ENCODE results near the gene AGRP.

DNA sequence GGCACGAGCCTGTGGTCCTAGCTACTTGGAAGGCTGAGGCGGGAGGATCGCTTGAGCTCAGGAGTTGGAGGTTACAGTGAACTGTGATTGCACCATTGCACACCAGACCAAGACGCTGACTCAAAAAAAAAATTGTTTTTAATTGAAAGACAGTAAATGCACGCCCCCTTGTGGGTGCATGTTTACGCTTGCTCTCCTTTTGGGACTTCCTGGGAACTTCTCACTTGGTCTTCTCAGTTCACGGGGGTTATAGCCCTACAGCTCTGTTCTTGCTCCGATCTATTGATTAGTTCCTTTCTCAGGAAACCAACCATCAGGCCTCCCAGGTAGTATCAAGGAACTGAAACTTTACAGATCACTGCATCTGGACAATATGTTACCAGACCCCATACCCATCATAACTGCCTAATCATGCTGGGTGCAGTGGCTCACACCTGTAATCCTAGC lies 31.1 kb upstream of the AGRP start:
- TF ChIP-seq POLR2A (IDR thresholded peaks at IDR 0.05; ENCODE audit: low read depth, low read length) (no peak), TAF1 (IDR thresholded peaks at IDR 0.05; ENCODE audit: borderline replicate concordance, low read depth, low read length) (no peak)
